ENCODE measurements around the gene ALPL. TPM values are rescaled to one million over a fixed set of nuclear protein-coding genes. Genes with fewer than 3 reads are reported as not detected.
A peak's percentile ranks its signal among the peaks of the same experiment; 100 is the strongest.

ALPL gene
- total and polyA plus RNA-seq, 2 of the 4 experiments (the other 2 are of a cell fraction): 0.54 to 2.2 TPM

GRCh38 chr1:21537932-21538630 is 28.9 kb downstream of the ALPL start:
- BruUV-seq (replicated peaks): no TSS peak
- no peak overlapping the region for H3K4me2 ChIP-seq (ENCODE audit: low read depth, low read length)
- dilution Hi-C loops (cut with HindIII; ENCODE audit: low sequenced_read_pairs, unreplicated experiment) (no loop called here), in situ Hi-C loops (cut with MboI; ENCODE audit: low sequenced_read_pairs) (no loop called here), intact Hi-C loops (cut with micrococcal nuclease) (loop anchor here (5.0 to 10.0 kb wide), 2 partner anchors 49 to 117 kb away; no protein-coding TSS in a partner anchor)
- no peaks in the 10 kb centered on the region for H3K9me1 ChIP-seq (ENCODE audit: insufficient read depth, low read length)
- H3K36me3 ChIP-seq (ENCODE audit: control insufficient read depth, insufficient read depth, low read length): no peaks in the 10 kb centered on the region
- H3K4ac ChIP-seq (ENCODE audit: low read depth, low read length): no peak overlapping the region
- H2AFZ ChIP-seq (replicated peaks; ENCODE audit: low read length, poor library complexity): no peak overlapping the region
- no peak overlapping the region for H3K23ac ChIP-seq (ENCODE audit: low read depth, low read length)
- H2BK5ac ChIP-seq (ENCODE audit: low read depth, low read length, poor library complexity, severe bottlenecking): no peak overlapping the region
- no peaks in the 10 kb centered on the region for H4K20me1 ChIP-seq (ENCODE audit: insufficient read depth, low read length)
- no peak overlapping the region for H3K14ac ChIP-seq (replicated peaks; ENCODE audit: low read depth, low read length)
- DNase-seq (no peak), ATAC-seq (ENCODE audit: low read depth) (no peak)
- 26% methylated on average over 10 of the region's 27 CpGs; no CpG with 5 or more reads in 1 of the 2 experiments for WGBS, 2 experiments (ENCODE audit: extremely low coverage in 2 of 2, insufficient read length in 1 of 2)
- H3K4me3 ChIP-seq (ENCODE audit: insufficient read depth, low read depth, low read length): no peak overlapping the region
- H3K18ac ChIP-seq (ENCODE audit: low read depth, low read length): no peak overlapping the region
- TF ChIP-seq SMC3 (IDR thresholded peaks at IDR 0.05; ENCODE audit: low read depth, low read length): no peak
- TF ChIP-seq RCOR1 (IDR thresholded peaks at IDR 0.05; ENCODE audit: insufficient replicate concordance, low read length): no peak
- no peak for TF ChIP-seq RFX5 (IDR thresholded peaks at IDR 0.05; ENCODE audit: low read depth, low read length)
- no peak for TF ChIP-seq ELK1 (IDR thresholded peaks at IDR 0.05; ENCODE audit: borderline replicate concordance, low read depth, low read length)
- no peak for TF ChIP-seq USF2 (IDR thresholded peaks at IDR 0.05; ENCODE audit: low read depth, low read length)
- TF ChIP-seq MAFK (IDR thresholded peaks at IDR 0.05; ENCODE audit: low read depth, low read length): no peak
- no peak for TF ChIP-seq FOS (IDR thresholded peaks at IDR 0.05; ENCODE audit: low read depth, low read length)
- no peak for TF ChIP-seq MXI1 (IDR thresholded peaks at IDR 0.05; ENCODE audit: borderline replicate concordance, low read depth, low read length)
- no peak for TF ChIP-seq CTCF (conservative IDR thresholded peaks at IDR 0.05; ENCODE audit: low read depth, low read length)
- no peak for TF ChIP-seq POLR2A (IDR thresholded peaks at IDR 0.05; ENCODE audit: low read depth, low read length)
- TF ChIP-seq CHD1 (IDR thresholded peaks at IDR 0.05; ENCODE audit: low read depth, low read length): no peak
- no peak for TF ChIP-seq MAZ (IDR thresholded peaks at IDR 0.05; ENCODE audit: borderline replicate concordance, low read depth, low read length)
- no peak for TF ChIP-seq NFE2L2 (IDR thresholded peaks at IDR 0.05; ENCODE audit: low read depth, low read length)
- no peak for TF ChIP-seq BHLHE40 (IDR thresholded peaks at IDR 0.05; ENCODE audit: low read depth, low read length)
- no peak for TF ChIP-seq RAD21 (IDR thresholded peaks at IDR 0.05; ENCODE audit: low read length)
- TF ChIP-seq CEBPB (IDR thresholded peaks at IDR 0.05; ENCODE audit: low read depth, low read length): no peak
- H3K27me3 ChIP-seq (ENCODE audit: control insufficient read depth, insufficient read depth, low read length): peaks cover 18% of the 10 kb centered on the region
- no peaks in the 10 kb centered on the region for H3K79me1 ChIP-seq (ENCODE audit: low read depth in 1 of 2, low read length in 2 of 2)
- no peaks in the 10 kb centered on the region for H3K9me3 ChIP-seq (ENCODE audit: control insufficient read depth, insufficient read depth, low read length)
- ChIA-PET CTCF (no interaction called here), POLR2A (ENCODE audit: unreplicated experiment) (no interaction called here)
- H2BK20ac ChIP-seq (ENCODE audit: low read depth, low read length): no peak overlapping the region
- no peak overlapping the region for H3K9ac ChIP-seq (ENCODE audit: low read depth, low read length)
- no peak overlapping the region for H3K27ac ChIP-seq (ENCODE audit: insufficient read depth, low read length)
- H4K91ac ChIP-seq (ENCODE audit: insufficient read depth, low read depth, low read length): no peak overlapping the region
- no peak overlapping the region for H3K56ac ChIP-seq (ENCODE audit: extremely low read depth, insufficient read depth, low read length)
- H4K5ac ChIP-seq (ENCODE audit: low read depth, low read length): no peak overlapping the region
- H2BK120ac ChIP-seq (ENCODE audit: low read depth, low read length): no peak overlapping the region
- no peak overlapping the region for H4K8ac ChIP-seq (ENCODE audit: low read depth in 2 of 2, low read length in 2 of 2)
- no peak overlapping the region for H2AK5ac ChIP-seq (ENCODE audit: low read depth, low read length)
- H2BK15ac ChIP-seq (ENCODE audit: low read depth, low read length): peak overlapping the region; percentile 7; the same call in 1 of the 3 replicates
- H3K4me1 ChIP-seq (ENCODE audit: control insufficient read depth, insufficient read depth, low read length): peaks cover 7% of the 10 kb centered on the region
- no peak overlapping the region for H2AK9ac ChIP-seq (replicated peaks; ENCODE audit: low read depth, low read length, poor library complexity)

All from IMR-90 (cell line).